CD8-positive, alpha-beta memory T cell (primary cell): ENCODE measurements around the gene SCPEP1. TPM values are rescaled to one million over a fixed set of nuclear protein-coding genes. Genes with fewer than 3 reads are reported as not detected.
"Not testable (repeated sequence)": the region's sequence is repeated elsewhere in the genome, so short reads cannot be mapped to it uniquely, and the experiment has no call there.

ENCODE experiments used
- CTCF ChIA-PET: fragments of 350-600 bp; sonication (Branson Sonifier 250); formaldehyde crosslinking; loops from one replicate; lab custom pipeline; 2021; ENCODE audit warnings: antibody characterized with exemption; lab: Charles Lee
- POLR2A ChIA-PET: fragments of 350-600 bp; sonication (Branson Sonifier 250); formaldehyde crosslinking; loops from one replicate; lab custom pipeline; 2021; ENCODE audit warnings: antibody characterized with exemption; lab: Charles Lee
- DNase-seq, 5 donors: peaks; one replicate each; pipeline versions ENCODE4 v3.0.0 to v3.0.0-alpha.2; 2020 to 2022; ENCODE audit warnings: mixed read lengths in 1 of 5
- H3K27ac ChIP-seq: one replicate; pipeline ENCODE4 v1.7.0; 2013; ENCODE audit warnings: low read depth, mild to moderate bottlenecking, low read length, moderate library complexity
- H3K27me3 ChIP-seq: 2 replicates; pipeline ENCODE4 v1.7.0; 2013; ENCODE audit warnings: low read length, mild to moderate bottlenecking; ENCODE audit not compliant: insufficient read depth, poor library complexity, severe bottlenecking
- H3K36me3 ChIP-seq: 2 replicates; pipeline ENCODE4 v1.7.0; 2013; ENCODE audit warnings: mild to moderate bottlenecking, low read length, moderate library complexity; ENCODE audit not compliant: insufficient read depth
- H3K4me1 ChIP-seq: 2 replicates; pipeline ENCODE4 v1.7.0; 2013; ENCODE audit warnings: mild to moderate bottlenecking, low read length, moderate library complexity; ENCODE audit not compliant: insufficient read depth
- H3K4me3 ChIP-seq: 2 replicates; pipeline ENCODE4 v1.7.0; 2013; ENCODE audit warnings: mild to moderate bottlenecking, low read length
- H3K9me3 ChIP-seq: 2 replicates; pipeline ENCODE4 v1.7.0; 2013; ENCODE audit warnings: mild to moderate bottlenecking, low read length
- H3K27ac Mint-ChIP-seq, 8 donors: one replicate each; pipeline ENCODE4 v1.8.0; 2020 to 2021; ENCODE audit warnings: mixed read lengths in 8 of 8, mild to moderate bottlenecking in 6 of 8, inconsistent platforms in 3 of 8, moderate library complexity in 3 of 8
- H3K27me3 Mint-ChIP-seq, 2 donors: one replicate each; pipeline ENCODE4 v1.8.0; 2020 to 2021; ENCODE audit warnings: mixed read lengths in 2 of 2, mild to moderate bottlenecking in 1 of 2, moderate library complexity in 1 of 2
- H3K36me3 Mint-ChIP-seq, 3 donors: one replicate each; pipeline ENCODE4 v1.8.0; 2020 to 2021; ENCODE audit warnings: mixed read lengths in 3 of 3, inconsistent platforms in 1 of 3, mild to moderate bottlenecking in 1 of 3
- H3K4me1 Mint-ChIP-seq, 3 donors: one replicate each; pipeline ENCODE4 v1.8.0; 2020 to 2021; ENCODE audit warnings: mixed read lengths in 3 of 3, inconsistent platforms in 1 of 3, mild to moderate bottlenecking in 1 of 3
- H3K4me3 Mint-ChIP-seq, 7 donors: one replicate each; pipeline ENCODE4 v1.8.0; 2020 to 2021; ENCODE audit warnings: mixed read lengths in 7 of 7, mild to moderate bottlenecking in 6 of 7, moderate library complexity in 4 of 7, inconsistent platforms in 2 of 7
- H3K9me3 Mint-ChIP-seq, 5 donors: one replicate each; pipeline ENCODE4 v1.8.0; 2020 to 2022; ENCODE audit warnings: mixed read lengths in 5 of 5, mild to moderate bottlenecking in 3 of 5, moderate library complexity in 2 of 5, inconsistent platforms in 1 of 5
- polyA plus RNA-seq: library from polyadenylated mRNA; unstranded; fragments of 300-500 nt; fragmentation: Illumina TruSeq; gene quantifications from one replicate; pipeline ENCODE4 v1.2.3, GENCODE V29; 2021
- total RNA-seq, 2 experiments: library from RNA; stranded (reverse); gene quantifications; one replicate each; pipeline ENCODE4 v1.2.3, GENCODE V29; 2021

Gene SCPEP1
- total and polyA plus RNA-seq, 3 experiments from 2014 or later: 23.4 to 27.4 (median 26.6) TPM

DNA sequence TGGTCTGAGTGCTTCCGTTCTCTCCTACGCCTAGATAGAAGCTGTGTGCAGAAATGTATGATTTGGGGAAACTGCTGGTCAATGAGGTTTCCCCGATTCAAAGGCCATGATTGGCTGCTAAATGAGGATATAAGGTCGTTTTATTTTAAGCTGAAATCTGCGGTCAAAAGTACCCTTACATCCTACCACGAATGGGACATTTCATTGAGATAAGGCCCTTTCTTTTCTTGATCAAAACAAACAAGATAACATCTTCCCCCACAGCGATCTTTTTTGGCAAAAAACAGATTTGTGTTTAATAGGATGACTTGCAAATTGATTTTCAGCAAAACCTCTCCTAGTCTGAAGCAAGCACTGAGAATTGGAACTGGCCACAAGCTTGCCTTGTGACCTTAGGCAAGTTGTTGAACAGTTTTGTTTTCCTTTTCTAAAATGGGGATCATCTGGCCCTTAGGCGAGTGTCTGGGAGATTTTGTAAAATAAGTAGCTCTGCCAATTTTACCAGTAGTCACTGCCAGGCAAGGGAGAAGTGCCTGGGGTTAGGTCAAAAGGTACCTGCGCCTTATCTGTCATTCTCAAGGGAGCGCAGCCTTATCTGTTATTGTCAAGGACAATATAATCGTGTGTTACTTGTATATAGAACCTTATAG lies 635 bp downstream of the SCPEP1 start:
- CTCF ChIA-PET: interaction anchor here (1.0 to 1.6 kb wide), 2 partner anchors 12 to 18 kb away, joined by 3 to 9 read pairs; partner anchors contain the start of gene COIL
- H3K36me3 Mint-ChIP-seq: peaks cover 0 to 10% (median 0%) of the 10 kb centered on the region in 3 donors
- peak overlapping the region; percentile 82 for H3K4me3 ChIP-seq

DNA sequence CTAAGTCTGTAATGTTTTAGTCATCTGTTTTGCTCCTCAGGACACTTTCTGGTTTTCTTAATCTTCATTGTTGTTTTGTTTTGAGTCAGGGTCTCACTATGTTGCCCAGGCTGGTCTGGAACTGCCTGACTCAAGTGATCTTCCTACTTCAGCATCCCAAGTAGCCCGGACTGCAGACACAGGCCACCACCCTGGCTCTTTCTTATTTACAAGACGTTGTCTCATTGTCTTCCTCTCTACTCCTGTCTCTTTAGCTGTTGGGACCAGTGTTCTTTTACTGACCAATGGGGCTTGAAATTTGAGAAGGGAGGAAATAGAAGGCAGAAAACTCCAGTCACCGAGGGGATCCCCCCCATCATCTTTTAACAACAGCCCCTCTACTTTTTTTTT lies 1.2 kb downstream of the SCPEP1 start:
- Histone ChIP-seq H3K9me3 (no peaks in the 10 kb centered on the region), H3K27ac (no peak overlapping the region), H3K27me3 (peaks cover 7% of the 10 kb centered on the region), H3K4me1 (peaks cover 12% of the 10 kb centered on the region), H3K4me3 (no peak overlapping the region), H3K36me3 (no peaks in the 10 kb centered on the region)
- Mint-ChIP-seq H3K9me3 (no peaks in the 10 kb centered on the region), H3K36me3 (peaks cover 0 to 10% (median 0%) of the 10 kb centered on the region in 3 donors), H3K4me3 (peak overlapping the region in 6 of 7 donors; percentile 85 to 98 (median 93)), H3K27ac (peak overlapping the region in 6 of 8 donors; percentile 39 to 97 (median 92)), H3K27me3 (peaks cover 6 to 10% of the 10 kb centered on the region in 2 donors), H3K4me1 (peaks cover 17 to 25% (median 21%) of the 10 kb centered on the region in 3 donors)
- ChIA-PET CTCF (interaction anchor here (1.0 kb wide), 1 partner anchor 12 kb away, joined by 3 read pairs; no protein-coding TSS in a partner anchor), POLR2A (interaction anchor here (1.5 kb wide), 1 partner anchor 106 kb away, joined by 6 read pairs; the partner anchor contains the start of gene AKAP1)
- no peak for DNase-seq

More for the DNA sequence above, 635 bp downstream of the SCPEP1 start:
- Histone ChIP-seq H3K27ac (peak overlapping the region; percentile 47), H3K4me1 (peaks cover 12% of the 10 kb centered on the region), H3K9me3 (no peaks in the 10 kb centered on the region), H3K36me3 (no peaks in the 10 kb centered on the region), H3K27me3 (peaks cover 7% of the 10 kb centered on the region)
- H3K4me3 Mint-ChIP-seq: peak overlapping the region; percentile 85 to 98 (median 93)
- DNase-seq: no peak
- H3K27ac Mint-ChIP-seq: peak overlapping the region; percentile 39 to 97 (median 92)
- no peaks in the 10 kb centered on the region for H3K9me3 Mint-ChIP-seq
- POLR2A ChIA-PET: interaction anchor here (0.5 to 1.5 kb wide), 4 partner anchors 65 to 1653 kb away, joined by 3 to 6 read pairs (median 4); partner anchors contain the start of genes AKAP1 and TRIM25
- peaks cover 17 to 25% (median 21%) of the 10 kb centered on the region in 3 donors for H3K4me1 Mint-ChIP-seq
- H3K27me3 Mint-ChIP-seq: peaks cover 5 to 10% of the 10 kb centered on the region in 2 donors

DNA sequence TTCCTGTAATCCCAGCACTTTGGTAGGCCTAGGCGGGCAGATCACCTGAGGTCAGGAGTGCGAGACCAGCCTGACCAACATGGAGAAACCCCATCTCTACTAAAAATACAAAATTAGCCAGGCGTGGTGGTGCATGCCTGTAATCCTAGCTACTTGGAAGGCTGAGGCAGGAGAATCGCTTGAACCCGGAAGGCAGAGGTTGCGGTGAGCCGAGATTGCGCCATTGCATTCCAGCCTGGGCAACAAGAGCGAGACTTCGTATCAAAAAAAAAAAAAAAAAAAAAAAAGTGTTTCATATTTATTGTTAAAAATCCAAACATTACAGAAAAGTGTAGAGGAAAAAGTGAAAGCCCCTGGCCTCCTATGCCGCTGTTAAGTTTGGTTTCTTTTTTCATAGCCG lies 2.6 kb downstream of the SCPEP1 start:
- H3K27ac ChIP-seq, H3K4me3 ChIP-seq, H3K4me3 Mint-ChIP-seq, H3K36me3 ChIP-seq, CTCF ChIA-PET, H3K9me3 ChIP-seq, H3K27me3 Mint-ChIP-seq, DNase-seq, POLR2A ChIA-PET, H3K27me3 ChIP-seq, H3K9me3 Mint-ChIP-seq, H3K27ac Mint-ChIP-seq: not testable (repeated sequence)
- peaks cover 0 to 19% (median 1%) of the 10 kb centered on the region in 3 donors for H3K36me3 Mint-ChIP-seq
- H3K4me1 Mint-ChIP-seq: peaks cover 17 to 25% (median 21%) of the 10 kb centered on the region in 3 donors
- H3K4me1 ChIP-seq: peaks cover 12% of the 10 kb centered on the region

DNA sequence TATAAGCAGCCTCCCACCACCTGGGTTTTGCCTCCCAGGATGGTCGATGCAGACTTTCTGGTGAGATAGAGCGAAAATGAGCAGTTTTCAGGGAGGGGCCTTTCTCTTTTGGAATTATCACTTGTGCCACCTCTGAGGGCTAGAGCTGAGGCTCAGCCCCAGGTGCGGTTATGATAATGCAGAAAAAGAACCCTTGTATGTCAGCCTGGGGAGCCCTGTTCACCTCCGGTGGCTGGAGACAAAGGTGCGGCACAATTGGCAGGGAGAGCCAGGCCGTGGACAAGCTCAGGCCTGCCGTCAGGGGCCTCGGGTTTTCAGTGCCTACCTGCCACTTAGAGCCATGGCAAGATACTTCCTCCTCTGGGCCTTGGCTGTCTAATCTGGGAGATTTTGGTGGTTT lies 4.4 kb downstream of the SCPEP1 start:
- Histone ChIP-seq H3K4me1 (peaks cover 7% of the 10 kb centered on the region), H3K36me3 (no peaks in the 10 kb centered on the region), H3K27ac (no peak overlapping the region), H3K27me3 (no peaks in the 10 kb centered on the region), H3K4me3 (no peak overlapping the region), H3K9me3 (no peaks in the 10 kb centered on the region)
- H3K36me3 Mint-ChIP-seq: peaks cover 0 to 32% (median 5%) of the 10 kb centered on the region in 3 donors
- ChIA-PET POLR2A (no interaction called here), CTCF (interaction anchor here (1.4 kb wide), 1 partner anchor 19 kb away, joined by 3 read pairs; no protein-coding TSS in a partner anchor)
- H3K27me3 Mint-ChIP-seq: peaks cover 0 to 1% of the 10 kb centered on the region in 2 donors
- H3K4me1 Mint-ChIP-seq: peaks cover 12 to 19% (median 15%) of the 10 kb centered on the region in 3 donors
- H3K4me3 Mint-ChIP-seq: no peak overlapping the region
- peak overlapping the region in 2 of 8 donors; percentile 5 to 28 for H3K27ac Mint-ChIP-seq
- no peaks in the 10 kb centered on the region for H3K9me3 Mint-ChIP-seq
- DNase-seq: no peak

DNA sequence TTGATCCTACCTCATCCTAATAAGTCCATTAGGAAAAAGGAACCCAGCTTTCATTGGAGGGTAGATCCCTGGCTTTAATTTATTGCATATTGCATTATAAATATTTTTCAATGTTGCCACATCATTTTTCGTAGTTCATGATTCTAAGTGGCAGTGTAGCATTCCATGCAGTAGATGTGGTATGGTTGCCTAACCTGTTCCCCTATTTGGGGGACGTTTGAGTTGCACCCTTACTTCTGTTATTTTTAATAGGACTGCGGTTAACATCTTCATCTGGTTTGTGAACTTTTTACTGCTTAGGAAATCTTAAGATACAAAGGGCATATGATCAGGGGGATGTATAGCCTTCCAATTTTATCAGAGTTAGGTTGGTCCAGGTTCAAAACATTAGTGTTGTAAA lies 5.4 kb downstream of the SCPEP1 start:
- Histone ChIP-seq H3K27me3 (no peaks in the 10 kb centered on the region), H3K4me1 (peaks cover 4% of the 10 kb centered on the region), H3K36me3 (no peaks in the 10 kb centered on the region), H3K4me3 (no peak overlapping the region), H3K27ac (no peak overlapping the region), H3K9me3 (no peaks in the 10 kb centered on the region)
- no peak overlapping the region for H3K4me3 Mint-ChIP-seq
- H3K36me3 Mint-ChIP-seq: peaks cover 0 to 36% (median 8%) of the 10 kb centered on the region in 3 donors
- no peak for DNase-seq
- peaks cover 0 to 1% of the 10 kb centered on the region in 2 donors for H3K27me3 Mint-ChIP-seq
- H3K4me1 Mint-ChIP-seq: peaks cover 8 to 10% (median 9%) of the 10 kb centered on the region in 3 donors
- no peaks in the 10 kb centered on the region for H3K9me3 Mint-ChIP-seq
- CTCF ChIA-PET: no interaction called here
- no peak overlapping the region for H3K27ac Mint-ChIP-seq
- POLR2A ChIA-PET: no interaction called here

DNA sequence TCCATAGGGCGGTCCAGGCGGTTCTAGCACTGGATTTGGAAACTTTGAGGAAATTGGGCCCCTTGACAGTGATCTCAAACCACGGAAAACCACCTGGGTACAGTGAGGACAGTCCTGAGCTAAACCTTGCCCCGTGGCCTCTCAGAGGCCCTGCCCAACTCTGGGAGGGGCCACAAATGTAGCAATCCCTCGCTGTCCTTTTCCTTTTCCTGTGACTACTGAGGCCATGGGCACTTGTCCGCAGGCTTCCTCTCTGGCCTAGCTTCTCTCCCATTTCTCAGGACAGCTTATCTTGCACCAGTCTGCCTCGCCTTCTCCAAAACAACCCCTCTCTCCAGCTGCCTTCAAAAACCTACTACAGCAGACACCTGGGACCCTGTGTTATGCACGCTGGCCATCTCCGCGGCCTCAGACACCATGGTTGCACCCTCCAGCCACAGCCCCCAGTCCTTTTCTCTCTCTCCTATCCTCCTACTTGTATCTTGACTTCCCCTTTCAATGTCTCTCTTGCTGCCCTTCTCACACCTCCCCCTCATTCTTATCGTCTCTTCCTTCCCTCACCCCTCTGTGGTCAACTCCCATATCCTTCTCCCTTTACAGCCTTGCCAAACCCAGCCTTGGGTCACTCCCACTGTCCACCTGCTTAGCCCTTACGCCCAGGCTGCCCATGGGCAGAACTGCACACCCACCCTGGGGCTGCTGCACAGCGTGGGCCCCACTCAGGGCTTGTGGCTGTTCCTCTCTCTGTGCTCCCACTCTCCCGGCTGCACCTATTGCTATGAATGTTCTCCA lies 7.6 kb downstream of the SCPEP1 start:
- no peaks in the 10 kb centered on the region for H3K9me3 Mint-ChIP-seq
- peaks cover 0 to 1% of the 10 kb centered on the region in 2 donors for H3K27me3 Mint-ChIP-seq
- Histone ChIP-seq H3K36me3 (no peaks in the 10 kb centered on the region), H3K4me3 (no peak overlapping the region), H3K27me3 (no peaks in the 10 kb centered on the region), H3K9me3 (no peaks in the 10 kb centered on the region), H3K27ac (peak overlapping the region; percentile 43), H3K4me1 (no peaks in the 10 kb centered on the region)
- H3K27ac Mint-ChIP-seq: peak overlapping the region in 1 of 8 donors; percentile 83
- CTCF ChIA-PET: interaction anchor here (1.4 kb wide), 1 partner anchor 24 kb away, joined by 3 read pairs; no protein-coding TSS in a partner anchor
- no peak for DNase-seq
- peaks cover 0 to 3% (median 0%) of the 10 kb centered on the region in 3 donors for H3K4me1 Mint-ChIP-seq
- peak overlapping the region in 1 of 7 donors; percentile 75 for H3K4me3 Mint-ChIP-seq
- H3K36me3 Mint-ChIP-seq: peaks cover 0 to 46% (median 9%) of the 10 kb centered on the region in 3 donors
- POLR2A ChIA-PET: interaction anchor here (0.6 kb wide), 1 partner anchor 1000 kb away, joined by 3 read pairs; no protein-coding TSS in a partner anchor

DNA sequence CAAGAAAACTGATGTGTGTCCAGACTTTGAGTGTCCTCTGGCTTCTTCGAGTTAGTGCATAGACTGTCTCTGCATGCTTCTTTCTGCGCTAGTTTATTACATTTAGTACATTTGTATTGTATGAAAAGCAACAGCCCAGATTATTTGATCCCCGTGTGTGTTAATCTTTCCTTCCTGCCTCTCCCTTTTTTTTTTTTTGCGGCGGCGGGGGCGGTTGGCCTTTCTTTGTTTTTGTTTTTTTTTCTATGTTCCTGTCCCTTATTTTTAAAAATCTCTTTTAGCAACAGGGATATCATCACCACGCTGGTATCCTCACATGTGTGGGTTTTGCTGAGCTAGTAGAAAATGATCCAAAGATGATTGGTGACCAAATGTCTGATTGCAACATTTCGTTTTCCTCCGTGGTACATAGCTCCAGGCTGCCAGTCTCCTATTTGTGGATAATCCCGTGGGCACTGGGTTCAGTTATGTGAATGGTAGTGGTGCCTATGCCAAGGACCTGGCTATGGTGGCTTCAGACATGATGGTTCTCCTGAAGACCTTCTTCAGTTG lies 9.4 kb downstream of the SCPEP1 start:
- POLR2A ChIA-PET: no interaction called here
- no peaks in the 10 kb centered on the region for H3K4me1 ChIP-seq
- Mint-ChIP-seq H3K4me3 (no peak overlapping the region), H3K27ac (no peak overlapping the region), H3K9me3 (no peaks in the 10 kb centered on the region), H3K4me1 (peaks cover 0 to 3% (median 0%) of the 10 kb centered on the region in 3 donors), H3K36me3 (peaks cover 5 to 58% (median 17%) of the 10 kb centered on the region in 3 donors), H3K27me3 (peaks cover 0 to 1% of the 10 kb centered on the region in 2 donors)
- no peaks in the 10 kb centered on the region for H3K27me3 ChIP-seq
- no peak for DNase-seq
- no peak overlapping the region for H3K4me3 ChIP-seq
- no peak overlapping the region for H3K27ac ChIP-seq
- H3K9me3 ChIP-seq: no peaks in the 10 kb centered on the region
- CTCF ChIA-PET: no interaction called here
- H3K36me3 ChIP-seq: no peaks in the 10 kb centered on the region
